Choroid plexus epithelial cell (primary cell): ENCODE data around the gene IGSF10.
A peak's percentile ranks its signal among the peaks of the same experiment; 100 is the strongest.

Experiments used
- DNase-seq: peaks from one replicate; pipeline ENCODE4 v3.0.0-alpha.2; 2010; ENCODE audit warnings: low read depth
- H3K4me3 ChIP-seq: 2 replicates; pipeline ENCODE4 v1.5.1; 2011; ENCODE audit warnings: low read depth, mild to moderate bottlenecking, control low read depth, low read length, moderate library complexity
- TF ChIP-seq, protein P1 (sequence below): conservative IDR thresholded peaks from 2 replicates; pipeline ENCODE4 v1.5.1; 2011; ENCODE audit warnings: low read depth, mild to moderate bottlenecking, control low read depth, inconsistent platforms, low read length, moderate library complexity

Gene IGSF10

DNA sequence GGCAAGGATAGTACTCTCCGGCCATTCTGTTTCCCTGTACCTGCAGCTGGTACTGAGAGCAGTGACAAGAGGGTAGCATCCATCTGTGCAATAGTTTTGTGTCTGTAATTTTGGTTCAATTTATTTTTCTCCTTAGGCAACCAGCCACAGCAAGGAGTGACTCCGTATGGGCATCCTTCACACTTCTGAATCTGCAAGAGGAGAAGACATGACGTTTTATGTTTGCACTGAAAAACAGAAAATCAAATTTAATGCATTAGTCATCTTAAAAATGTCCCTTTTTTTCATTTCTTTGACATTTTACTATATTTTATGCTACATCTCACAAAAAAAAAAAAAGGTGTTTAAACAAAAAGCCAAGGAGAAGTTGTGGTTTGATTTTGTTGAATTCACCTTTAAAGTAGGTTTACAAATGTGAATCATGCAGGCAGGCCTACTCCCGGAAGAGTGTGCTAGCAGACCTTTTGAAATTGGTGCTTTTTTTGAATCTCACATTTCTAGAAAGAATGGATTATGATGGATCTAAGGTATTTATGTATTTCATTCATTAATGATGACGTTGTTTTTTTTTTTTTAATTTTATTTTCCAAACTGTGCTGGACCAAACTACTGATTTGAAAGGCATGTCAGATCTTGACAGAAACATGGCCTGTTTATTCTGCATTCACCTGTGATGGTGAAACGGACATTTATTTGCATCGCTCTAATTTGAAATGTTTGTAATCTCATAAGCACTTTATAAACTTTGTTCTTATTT, 28.1 kb downstream of the IGSF10 start:
- TF ChIP-seq, protein P1, sequence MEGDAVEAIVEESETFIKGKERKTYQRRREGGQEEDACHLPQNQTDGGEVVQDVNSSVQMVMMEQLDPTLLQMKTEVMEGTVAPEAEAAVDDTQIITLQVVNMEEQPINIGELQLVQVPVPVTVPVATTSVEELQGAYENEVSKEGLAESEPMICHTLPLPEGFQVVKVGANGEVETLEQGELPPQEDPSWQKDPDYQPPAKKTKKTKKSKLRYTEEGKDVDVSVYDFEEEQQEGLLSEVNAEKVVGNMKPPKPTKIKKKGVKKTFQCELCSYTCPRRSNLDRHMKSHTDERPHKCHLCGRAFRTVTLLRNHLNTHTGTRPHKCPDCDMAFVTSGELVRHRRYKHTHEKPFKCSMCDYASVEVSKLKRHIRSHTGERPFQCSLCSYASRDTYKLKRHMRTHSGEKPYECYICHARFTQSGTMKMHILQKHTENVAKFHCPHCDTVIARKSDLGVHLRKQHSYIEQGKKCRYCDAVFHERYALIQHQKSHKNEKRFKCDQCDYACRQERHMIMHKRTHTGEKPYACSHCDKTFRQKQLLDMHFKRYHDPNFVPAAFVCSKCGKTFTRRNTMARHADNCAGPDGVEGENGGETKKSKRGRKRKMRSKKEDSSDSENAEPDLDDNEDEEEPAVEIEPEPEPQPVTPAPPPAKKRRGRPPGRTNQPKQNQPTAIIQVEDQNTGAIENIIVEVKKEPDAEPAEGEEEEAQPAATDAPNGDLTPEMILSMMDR: no peak
- no peak overlapping the region for H3K4me3 ChIP-seq
- DNase-seq: no peak

GRCh38 chr3:151431940-151432339, 28.9 kb downstream of the IGSF10 start:
- DNase-seq: peak; percentile 80
- TF ChIP-seq, protein P1: no peak
- H3K4me3 ChIP-seq: no peak overlapping the region

- no peak overlapping the region for H3K4me3 ChIP-seq
- peak; percentile 26 for DNase-seq
- TF ChIP-seq, protein P1: no peak
Measured at GRCh38 chr3:151430821-151431484, 29.9 kb downstream of the IGSF10 start.

- no peak for DNase-seq
- TF ChIP-seq, protein P1: no peak
- H3K4me3 ChIP-seq: no peak overlapping the region
Measured at GRCh38 chr3:151428386-151428785, 32.5 kb downstream of the IGSF10 start.

DNA sequence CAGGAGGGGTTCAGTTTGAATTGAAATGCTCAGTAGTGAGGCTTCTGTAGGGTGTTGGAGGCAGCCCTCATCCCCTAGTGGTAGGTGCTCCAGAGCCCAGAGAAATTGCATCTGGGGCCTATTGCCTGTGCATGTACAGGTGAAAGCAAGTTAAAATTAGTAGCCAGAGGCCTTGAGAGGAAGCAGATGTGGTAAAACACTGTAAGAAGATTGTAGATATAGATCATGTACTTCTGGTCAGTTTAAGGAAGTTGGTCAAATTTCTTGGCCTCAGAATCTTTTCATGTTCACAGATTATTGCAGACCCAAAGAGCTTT, 34.6 kb downstream of the IGSF10 start:
- TF ChIP-seq, protein P1: peak; percentile 41
- no peak overlapping the region for H3K4me3 ChIP-seq
- DNase-seq: no peak

GRCh38 chr3:151425627-151426340, 35.1 kb downstream of the IGSF10 start:
- H3K4me3 ChIP-seq: no peak overlapping the region
- peak; percentile 24 for DNase-seq
- TF ChIP-seq, protein P1: peak; percentile 57
